Left lung (tissue), 10 donors: ENCODE measurements around the gene SPATA25. TPM values are rescaled to one million over a fixed set of nuclear protein-coding genes. Genes with fewer than 3 reads are reported as not detected.

Experiments
- ATAC-seq: fragments of 200-7000 bp; cut with Tn5 transposase; one replicate; pipeline ENCODE4 v1.9.1; 2020; ENCODE audit warnings: moderate library complexity
- DNase-seq, 4 donors: peaks; one replicate each; pipeline ENCODE4 v3.0.0-alpha.2; 2013 to 2020
- H3K27ac ChIP-seq, 2 donors: fragments of 200-600 bp; sonication (generic) in 1 of 2; one replicate each; pipeline versions ENCODE4 v1.5.0 to v1.8.0; 2020 to 2021
- H3K27me3 ChIP-seq, 2 donors: fragments of 200-600 bp; sonication (generic) in 1 of 2; one replicate each; pipeline versions ENCODE4 v1.5.0 to v1.8.0; 2020 to 2021
- H3K36me3 ChIP-seq, 2 donors: fragments of 200-600 bp; sonication (generic) in 1 of 2; one replicate each; pipeline versions ENCODE4 v1.5.0 to v1.8.0; 2020 to 2021
- H3K4me1 ChIP-seq, 2 donors: fragments of 200-600 bp; one replicate each; pipeline ENCODE4 v1.8.0; 2021
- H3K4me3 ChIP-seq, 2 donors: fragments of 200-600 bp; sonication (generic) in 1 of 2; one replicate each; pipeline versions ENCODE4 v1.5.0 to v1.8.0; 2020 to 2021; ENCODE audit warnings: mild to moderate bottlenecking in 1 of 2
- H3K9me3 ChIP-seq, 2 donors: fragments of 200-600 bp; sonication (generic) in 1 of 2; one replicate each; pipeline versions ENCODE4 v1.5.0 to v1.8.0; 2020 to 2021
- intact Hi-C, 2 donors: fragments of 100-400 bp; cut with DNase I; formaldehyde crosslinking; loops; one replicate each; pipeline versions ENCODE4 v1.11.2 to v1.14.2; 2022
- polyA plus RNA-seq, 6 donors: library from polyadenylated mRNA; unstranded; fragments of 120-200 nt; gene quantifications; one replicate each; pipeline ENCODE4 v1.2.1, GENCODE V29; 2013; ENCODE audit not compliant: insufficient read length in 6 of 6
- total RNA-seq, 2 donors: library from RNA; stranded (reverse); fragmentation: NEBNext Ultra II Directional; extraction: Animal tissue kit (Norgen Biotek cat#: 25700); gene quantifications; one replicate each; pipeline ENCODE4 v1.2.1, GENCODE V29; 2021
- TF ChIP-seq, protein P1 (sequence below), 2 donors: fragments of 200-600 bp; sonication (generic) in 1 of 2; IDR thresholded peaks; one replicate each; pipeline versions ENCODE4 v1.5.0 to v1.8.0; 2021; ENCODE audit warnings: antibody characterized with exemption in 2 of 2
- donor health status: DM: no; HTN: yes; CAD: no.
- donor health status: DM: no; HTN: no; CAD: no.

Gene SPATA25
- total and polyA plus RNA-seq, 8 donors: 0.70 to 3.5 (median 2.8) TPM

DNA sequence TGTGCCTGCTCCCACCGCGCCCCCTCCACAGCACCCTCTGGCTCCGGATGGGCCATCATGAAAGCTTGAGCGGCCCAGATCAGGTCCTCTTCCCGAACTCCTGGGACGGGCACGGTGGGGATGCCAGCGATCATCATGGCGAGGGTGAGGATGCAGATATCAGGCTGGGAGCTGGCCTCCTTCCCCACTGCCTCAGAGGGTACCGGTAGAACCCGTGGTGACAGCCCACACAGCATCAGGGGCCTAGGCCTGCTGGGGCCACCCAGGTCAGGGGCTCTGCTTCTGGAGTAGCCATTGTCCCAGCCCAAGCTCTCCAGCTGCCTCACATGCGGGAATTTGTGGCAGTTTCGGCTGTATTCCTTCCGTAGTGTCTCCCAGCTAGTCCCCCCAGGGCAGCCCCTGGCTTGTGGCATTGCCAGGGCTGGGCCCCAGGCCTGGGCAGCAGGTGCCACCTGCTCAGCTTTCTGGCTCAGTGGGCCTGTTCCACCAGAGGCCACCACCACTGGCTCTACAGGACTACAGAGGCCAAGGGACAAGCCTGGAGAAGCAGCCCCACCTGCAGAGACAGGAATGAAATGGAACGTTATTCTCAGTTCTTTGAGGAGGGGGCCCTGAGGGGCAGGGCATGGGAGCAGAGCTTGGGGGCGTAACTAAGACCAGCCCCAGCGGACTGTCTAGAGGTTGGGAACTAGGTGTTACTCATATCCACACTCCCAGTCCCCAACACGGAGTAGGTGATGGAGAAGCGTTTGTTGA, 654 bp downstream of the SPATA25 start:
- no peak for ATAC-seq
- no peak overlapping the region for H3K4me3 ChIP-seq
- intact Hi-C loops: no loop called here
- no peaks in the 10 kb centered on the region for H3K27me3 ChIP-seq
- DNase-seq: peak in 1 of 4 donors; percentile 61
- H3K4me1 ChIP-seq: peaks cover 3 to 53% of the 10 kb centered on the region in 2 donors
- peaks cover 0 to 31% of the 10 kb centered on the region in 2 donors for H3K36me3 ChIP-seq
- no peak overlapping the region for H3K27ac ChIP-seq
- H3K9me3 ChIP-seq: no peaks in the 10 kb centered on the region
- TF ChIP-seq, protein P1, sequence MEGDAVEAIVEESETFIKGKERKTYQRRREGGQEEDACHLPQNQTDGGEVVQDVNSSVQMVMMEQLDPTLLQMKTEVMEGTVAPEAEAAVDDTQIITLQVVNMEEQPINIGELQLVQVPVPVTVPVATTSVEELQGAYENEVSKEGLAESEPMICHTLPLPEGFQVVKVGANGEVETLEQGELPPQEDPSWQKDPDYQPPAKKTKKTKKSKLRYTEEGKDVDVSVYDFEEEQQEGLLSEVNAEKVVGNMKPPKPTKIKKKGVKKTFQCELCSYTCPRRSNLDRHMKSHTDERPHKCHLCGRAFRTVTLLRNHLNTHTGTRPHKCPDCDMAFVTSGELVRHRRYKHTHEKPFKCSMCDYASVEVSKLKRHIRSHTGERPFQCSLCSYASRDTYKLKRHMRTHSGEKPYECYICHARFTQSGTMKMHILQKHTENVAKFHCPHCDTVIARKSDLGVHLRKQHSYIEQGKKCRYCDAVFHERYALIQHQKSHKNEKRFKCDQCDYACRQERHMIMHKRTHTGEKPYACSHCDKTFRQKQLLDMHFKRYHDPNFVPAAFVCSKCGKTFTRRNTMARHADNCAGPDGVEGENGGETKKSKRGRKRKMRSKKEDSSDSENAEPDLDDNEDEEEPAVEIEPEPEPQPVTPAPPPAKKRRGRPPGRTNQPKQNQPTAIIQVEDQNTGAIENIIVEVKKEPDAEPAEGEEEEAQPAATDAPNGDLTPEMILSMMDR (IDR thresholded peaks at IDR 0.05): no peak

DNA sequence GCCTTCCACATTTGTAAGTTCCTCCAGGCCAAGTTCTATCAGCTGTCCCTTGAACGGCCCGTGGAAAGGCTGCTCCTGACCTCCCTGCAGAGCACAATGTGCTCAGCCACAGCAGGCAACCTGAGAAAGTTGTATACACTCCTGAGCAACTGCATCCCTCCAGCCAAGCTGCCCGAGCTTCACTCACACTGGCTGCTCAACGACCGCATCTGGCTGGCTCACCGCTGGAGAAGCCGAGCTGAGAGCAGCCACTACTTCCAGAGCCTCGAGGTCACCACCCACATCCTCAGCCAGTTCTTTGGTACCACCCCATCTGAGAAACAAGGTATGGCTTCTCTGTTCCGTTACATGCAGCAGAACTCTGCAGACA, 4.3 kb downstream of the SPATA25 start:
- TF ChIP-seq, protein P1 (IDR thresholded peaks at IDR 0.05): no peak
- intact Hi-C loops: no loop called here
- Histone ChIP-seq H3K4me1 (peaks cover 6 to 46% of the 10 kb centered on the region in 2 donors), H3K9me3 (no peaks in the 10 kb centered on the region), H3K36me3 (peaks cover 0 to 39% of the 10 kb centered on the region in 2 donors), H3K4me3 (no peak overlapping the region), H3K27me3 (no peaks in the 10 kb centered on the region), H3K27ac (no peak overlapping the region)
- peak in 1 of 4 donors; percentile 55 for DNase-seq
- no peak for ATAC-seq

DNA sequence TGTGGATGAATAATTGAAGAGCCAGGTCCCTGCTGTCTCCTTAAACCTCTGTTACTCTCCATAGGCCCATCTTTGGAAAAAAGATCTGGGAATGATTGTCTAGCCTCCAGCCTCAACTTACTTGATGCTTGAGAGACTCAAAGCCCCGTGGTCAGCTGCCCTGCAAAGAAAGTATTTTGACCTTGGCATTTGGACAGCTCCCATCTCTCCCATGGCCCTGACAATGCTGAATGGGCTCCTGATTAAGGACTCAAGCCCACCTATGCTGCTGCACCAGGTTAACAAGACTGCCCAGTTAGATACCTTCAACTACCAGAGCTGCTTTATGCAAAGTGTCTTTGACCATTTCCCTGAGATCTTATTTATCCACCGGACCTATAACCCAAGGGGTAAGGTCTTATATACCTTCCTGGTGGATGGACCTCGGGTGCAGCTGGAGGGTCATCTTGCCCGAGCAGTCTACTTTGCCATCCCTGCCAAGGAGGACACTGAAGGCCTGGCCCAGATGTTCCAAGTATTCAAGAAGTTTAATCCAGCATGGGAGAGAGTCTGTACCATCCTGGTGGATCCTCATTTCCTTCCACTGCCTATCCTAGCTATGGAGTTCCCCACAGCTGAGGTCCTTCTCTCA, 4.8 kb downstream of the SPATA25 start:
- H3K27ac ChIP-seq: no peak overlapping the region
- intact Hi-C loops: no loop called here
- no peaks in the 10 kb centered on the region for H3K9me3 ChIP-seq
- TF ChIP-seq, protein P1 (IDR thresholded peaks at IDR 0.05): no peak
- no peak overlapping the region for H3K4me3 ChIP-seq
- peaks cover 0 to 44% of the 10 kb centered on the region in 2 donors for H3K36me3 ChIP-seq
- ATAC-seq (no peak), DNase-seq (peak in 1 of 4 donors; percentile 23)
- H3K4me1 ChIP-seq: peaks cover 6 to 46% of the 10 kb centered on the region in 2 donors
- H3K27me3 ChIP-seq: no peaks in the 10 kb centered on the region

DNA sequence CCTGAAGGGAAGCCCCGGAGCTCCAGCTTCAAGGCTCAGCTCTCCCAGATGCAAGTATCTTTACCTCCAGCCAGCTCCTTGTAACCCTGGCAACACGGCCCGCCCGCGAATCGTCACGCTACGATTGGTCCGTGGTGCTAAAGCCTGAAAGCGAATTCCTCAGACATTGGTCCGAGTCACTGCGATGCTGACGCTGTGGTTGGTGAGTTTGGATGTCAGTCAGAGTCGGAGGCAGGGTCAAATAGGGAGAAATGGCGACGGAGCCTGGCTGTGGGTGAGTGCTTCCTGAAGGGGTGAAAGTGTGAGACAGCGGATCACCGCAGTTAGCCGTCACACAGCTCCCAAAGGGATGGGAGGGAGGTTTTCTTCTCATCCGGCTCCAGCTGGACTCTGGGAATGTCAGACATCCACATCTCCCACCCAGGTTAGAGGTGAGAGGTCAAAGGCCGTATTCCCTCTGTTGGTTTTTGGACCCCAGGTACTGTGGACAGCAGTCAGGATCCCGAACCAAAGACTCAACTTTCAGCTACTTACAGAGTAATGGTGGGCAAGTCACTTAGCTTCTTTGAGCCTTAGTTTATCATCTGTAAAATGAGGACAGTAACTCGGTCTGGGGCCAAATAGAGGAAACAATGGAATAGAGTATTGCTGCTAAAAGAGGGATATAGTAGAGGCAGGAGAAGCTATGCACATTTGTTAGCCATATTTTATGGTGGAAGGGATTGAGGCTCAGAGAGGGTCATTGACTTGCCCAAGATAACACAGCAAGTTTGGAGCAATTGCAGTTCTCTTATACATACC, 6.2 kb downstream of the SPATA25 start, which contains the start of gene ZSWIM1:
Gene ZSWIM1 (plus strand): TSS at position 240 of the 801 bp plus-strand sequence. CDS start 1,366 bp downstream, outside the sequence.
- peaks cover 6 to 46% of the 10 kb centered on the region in 2 donors for H3K4me1 ChIP-seq
- ATAC-seq (peak; percentile 99), DNase-seq (peak; percentile 98 to 100 (median 99))
- no peaks in the 10 kb centered on the region for H3K27me3 ChIP-seq
- no peaks in the 10 kb centered on the region for H3K9me3 ChIP-seq
- intact Hi-C loops: no loop called here
- peak within 1 kb of the TSS; percentile 74 to 75 for H3K27ac ChIP-seq
- TF ChIP-seq, protein P1 (IDR thresholded peaks at IDR 0.05): no peak
- H3K36me3 ChIP-seq: peaks cover 0 to 42% of the 10 kb centered on the region in 2 donors
- H3K4me3 ChIP-seq: peak within 1 kb of the TSS; percentile 62 to 70
